ENCODE measurements around the gene TAF13. TPM values are rescaled to one million over a fixed set of nuclear protein-coding genes. Genes with fewer than 3 reads are reported as not detected.

TAF13 gene
- total RNA-seq, 1 donor from 2014 or later, result 9.3 TPM

DNA sequence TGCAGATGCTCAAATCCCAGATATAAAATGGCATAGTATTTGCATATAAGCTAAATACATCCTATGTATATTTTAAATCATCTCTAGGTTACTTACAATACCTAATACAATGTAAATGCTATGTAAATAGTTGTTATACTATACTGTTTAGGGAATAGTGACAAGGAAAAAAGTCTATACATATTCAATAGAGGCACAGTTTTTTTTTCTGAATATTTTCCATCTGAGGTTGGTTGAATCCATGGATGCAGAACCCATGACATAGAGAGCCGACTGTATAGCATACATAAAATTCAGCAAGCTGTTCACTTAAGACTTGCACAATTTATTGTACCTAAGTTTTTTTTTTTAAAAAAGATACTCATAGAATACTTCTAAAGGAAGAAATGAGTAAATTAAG lies 6.5 kb downstream of the TAF13 start:
- DNase-seq (ENCODE audit: low spot score in 2 of 2), result no peak
- Histone ChIP-seq H3K9me3 (no peaks in the 10 kb centered on the region), H3K27ac (no peak overlapping the region), H3K4me3 (no peak overlapping the region), H3K36me3 (peaks cover 13 to 66% of the 10 kb centered on the region in 2 donors), H3K27me3 (no peaks in the 10 kb centered on the region), H3K4me1 (peaks cover 0 to under 1% of the 10 kb centered on the region in 2 donors)
- intact Hi-C loops (cut with DNase I), result no loop called here
- TF ChIP-seq, protein P1, sequence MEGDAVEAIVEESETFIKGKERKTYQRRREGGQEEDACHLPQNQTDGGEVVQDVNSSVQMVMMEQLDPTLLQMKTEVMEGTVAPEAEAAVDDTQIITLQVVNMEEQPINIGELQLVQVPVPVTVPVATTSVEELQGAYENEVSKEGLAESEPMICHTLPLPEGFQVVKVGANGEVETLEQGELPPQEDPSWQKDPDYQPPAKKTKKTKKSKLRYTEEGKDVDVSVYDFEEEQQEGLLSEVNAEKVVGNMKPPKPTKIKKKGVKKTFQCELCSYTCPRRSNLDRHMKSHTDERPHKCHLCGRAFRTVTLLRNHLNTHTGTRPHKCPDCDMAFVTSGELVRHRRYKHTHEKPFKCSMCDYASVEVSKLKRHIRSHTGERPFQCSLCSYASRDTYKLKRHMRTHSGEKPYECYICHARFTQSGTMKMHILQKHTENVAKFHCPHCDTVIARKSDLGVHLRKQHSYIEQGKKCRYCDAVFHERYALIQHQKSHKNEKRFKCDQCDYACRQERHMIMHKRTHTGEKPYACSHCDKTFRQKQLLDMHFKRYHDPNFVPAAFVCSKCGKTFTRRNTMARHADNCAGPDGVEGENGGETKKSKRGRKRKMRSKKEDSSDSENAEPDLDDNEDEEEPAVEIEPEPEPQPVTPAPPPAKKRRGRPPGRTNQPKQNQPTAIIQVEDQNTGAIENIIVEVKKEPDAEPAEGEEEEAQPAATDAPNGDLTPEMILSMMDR (IDR thresholded peaks at IDR 0.05), result no peak

DNA sequence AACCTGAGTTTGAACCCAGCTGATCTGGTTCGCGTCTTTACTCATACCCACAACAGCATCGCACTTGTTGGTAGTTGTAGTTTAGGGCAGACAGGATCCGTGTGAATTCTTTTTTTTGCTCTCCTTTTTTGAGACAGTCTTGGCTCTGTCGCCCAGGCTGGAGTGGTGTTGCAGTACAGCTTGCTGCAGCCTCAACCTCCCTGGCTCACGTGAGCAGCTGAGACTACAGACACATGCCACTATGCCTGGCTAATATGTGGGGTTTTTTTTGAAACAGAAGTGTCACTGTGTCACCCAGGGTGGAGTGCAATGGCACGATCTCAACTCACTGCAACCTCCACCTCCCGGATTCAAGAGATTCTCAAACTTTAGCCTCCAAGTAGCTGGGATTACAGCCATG lies 7.9 kb downstream of the TAF13 start:
- H3K36me3 ChIP-seq, result peaks cover 17 to 66% of the 10 kb centered on the region in 2 donors
- intact Hi-C loops (cut with DNase I), result no loop called here
- H3K27me3 ChIP-seq, result no peaks in the 10 kb centered on the region

DNA sequence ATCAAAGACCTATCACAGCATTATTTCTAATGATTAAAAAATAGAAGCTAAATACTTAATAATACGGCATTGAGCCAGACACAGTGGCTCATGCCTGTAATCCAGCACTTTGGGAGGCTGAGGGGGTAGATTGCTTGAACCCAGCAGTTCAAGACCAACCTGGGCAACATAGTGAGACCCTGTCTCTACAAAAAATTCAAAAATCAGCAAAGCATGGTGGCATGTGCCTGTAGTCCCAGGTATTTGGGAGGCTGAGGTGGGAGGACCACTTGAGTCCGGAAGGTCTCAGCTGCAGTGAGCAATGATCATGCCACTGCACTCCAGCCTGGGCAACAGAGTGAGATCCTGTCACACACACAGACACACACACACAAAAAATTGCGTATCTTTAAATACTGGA lies 10.7 kb downstream of the TAF13 start:
- H3K36me3 ChIP-seq, result peaks cover 14 to 55% of the 10 kb centered on the region in 2 donors
- intact Hi-C loops (cut with DNase I), result no loop called here
- TF ChIP-seq, protein P1 (IDR thresholded peaks at IDR 0.05), result no peak
- no peaks in the 10 kb centered on the region for H3K27me3 ChIP-seq
- no peaks in the 10 kb centered on the region for H3K9me3 ChIP-seq
- no peaks in the 10 kb centered on the region for H3K4me1 ChIP-seq
- no peak overlapping the region for H3K4me3 ChIP-seq
- H3K27ac ChIP-seq, result no peak overlapping the region
- no peak for DNase-seq (ENCODE audit: low spot score in 2 of 2)

More for the DNA sequence above, 7.9 kb downstream of the TAF13 start:
- Histone ChIP-seq H3K9me3 (no peaks in the 10 kb centered on the region), H3K27ac (no peak overlapping the region), H3K4me1 (no peaks in the 10 kb centered on the region), H3K4me3 (no peak overlapping the region)
- TF ChIP-seq, protein P1 (IDR thresholded peaks at IDR 0.05), result no peak
- DNase-seq (ENCODE audit: low spot score in 2 of 2), result no peak

DNA sequence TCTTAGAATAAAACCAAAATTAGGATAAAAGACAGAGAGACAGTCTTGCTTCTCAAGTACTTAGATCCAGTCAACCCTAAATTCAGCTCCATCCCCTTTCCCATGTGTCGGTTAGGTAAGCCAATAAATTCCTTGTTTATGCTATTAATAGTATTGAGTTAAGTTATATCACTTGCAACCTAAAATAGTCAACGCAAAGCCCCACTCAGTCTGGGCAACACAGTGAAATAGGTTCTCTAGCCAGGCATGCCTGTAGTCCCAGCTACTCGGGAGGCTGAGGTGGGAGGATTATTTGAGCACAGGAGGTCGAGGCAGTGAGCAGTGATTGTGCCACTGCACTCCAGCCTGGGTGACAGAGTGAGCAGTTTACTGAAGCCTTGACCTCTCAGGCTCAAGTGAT lies 14.6 kb downstream of the TAF13 start:
- H3K27ac ChIP-seq, result no peak overlapping the region
- no peaks in the 10 kb centered on the region for H3K4me1 ChIP-seq
- DNase-seq (ENCODE audit: low spot score in 2 of 2), result no peak
- no peaks in the 10 kb centered on the region for H3K27me3 ChIP-seq
- H3K36me3 ChIP-seq, result peaks cover 8 to 23% of the 10 kb centered on the region in 2 donors
- no peak overlapping the region for H3K4me3 ChIP-seq
- intact Hi-C loops (cut with DNase I), result no loop called here
- TF ChIP-seq, protein P1 (IDR thresholded peaks at IDR 0.05), result no peak
- H3K9me3 ChIP-seq, result no peaks in the 10 kb centered on the region

DNA sequence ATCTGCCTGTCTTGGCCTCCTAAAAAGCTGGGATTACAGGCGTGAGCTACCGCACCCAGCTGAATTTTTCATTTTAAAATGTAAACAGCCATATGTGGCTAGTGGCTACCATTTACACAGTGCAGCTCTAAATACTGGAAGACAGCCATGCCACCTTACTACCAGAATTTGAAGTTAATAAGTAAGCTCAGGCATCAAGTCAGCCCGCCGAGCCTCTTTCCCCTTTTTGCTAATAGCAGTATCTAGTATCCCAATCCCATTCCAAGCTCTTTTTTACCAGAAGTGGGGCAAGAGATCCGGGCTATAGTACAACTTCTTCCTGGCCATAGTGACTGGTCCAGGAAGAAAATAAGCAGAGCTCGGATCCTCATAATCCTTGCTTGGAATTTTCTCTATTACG lies 15.1 kb downstream of the TAF13 start:
- no peak for DNase-seq (ENCODE audit: low spot score in 2 of 2)
- H3K4me3 ChIP-seq, result no peak overlapping the region
- intact Hi-C loops (cut with DNase I), result no loop called here
- H3K27ac ChIP-seq, result no peak overlapping the region
- H3K36me3 ChIP-seq, result peaks cover 6 to 21% of the 10 kb centered on the region in 2 donors
- no peaks in the 10 kb centered on the region for H3K27me3 ChIP-seq
- TF ChIP-seq, protein P1 (IDR thresholded peaks at IDR 0.05), result no peak
- no peaks in the 10 kb centered on the region for H3K4me1 ChIP-seq
- no peaks in the 10 kb centered on the region for H3K9me3 ChIP-seq

DNA sequence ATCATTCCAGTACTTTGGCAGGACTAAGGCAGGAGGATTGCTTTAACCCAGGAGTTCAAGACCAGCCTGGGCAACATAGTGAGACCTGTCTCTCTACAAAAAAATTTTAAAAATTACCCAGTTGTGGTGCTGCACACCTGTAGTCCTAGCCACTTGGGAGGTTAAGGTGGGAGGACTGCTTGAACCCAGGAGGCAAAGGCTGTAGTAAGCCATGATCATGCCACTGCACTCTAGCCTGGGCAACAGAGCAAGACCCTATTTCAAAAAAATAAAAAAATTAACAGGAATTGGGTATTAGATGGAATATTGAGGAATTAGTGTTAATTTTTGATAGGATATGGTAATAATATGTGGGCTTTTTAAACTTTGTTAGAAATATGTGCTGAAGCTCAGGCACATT lies 16.8 kb downstream of the TAF13 start:
- H3K27ac ChIP-seq, result no peak overlapping the region
- intact Hi-C loops (cut with DNase I), result no loop called here
- H3K4me3 ChIP-seq, result no peak overlapping the region
- H3K4me1 ChIP-seq, result no peaks in the 10 kb centered on the region
- no peaks in the 10 kb centered on the region for H3K27me3 ChIP-seq
- no peak for DNase-seq (ENCODE audit: low spot score in 2 of 2)
- H3K36me3 ChIP-seq, result peaks cover 4 to 6% of the 10 kb centered on the region in 2 donors
- TF ChIP-seq, protein P1 (IDR thresholded peaks at IDR 0.05), result no peak
- H3K9me3 ChIP-seq, result no peaks in the 10 kb centered on the region

Measured in ascending aorta (tissue), 2 donors.